Cardiac muscle cell (in vitro differentiated cells and primary cell): ENCODE measurements around the gene HHIPL2. TPM values are rescaled to one million over a fixed set of nuclear protein-coding genes. Genes with fewer than 3 reads are reported as not detected.

ENCODE experiments used
- DNase-seq, 2 donors: peaks; one replicate each; pipeline versions ENCODE4 v3.0.0 to v3.0.0-alpha.2; 2010 to 2017; ENCODE audit warnings: low read depth in 1 of 2, low spot score in 1 of 2
- H3K27ac ChIP-seq: fragments of 200-600 bp; sonication (generic); 2 replicates; pipeline ENCODE4 v1.5.1; 2016
- H3K27me3 ChIP-seq: fragments of 200-600 bp; sonication (generic); 2 replicates; pipeline ENCODE4 v1.6.0; 2016; ENCODE audit warnings: control low read depth
- H3K36me3 ChIP-seq: fragments of 200-600 bp; sonication (generic); 2 replicates; pipeline ENCODE4 v1.5.1; 2016; ENCODE audit warnings: control low read depth
- H3K4me1 ChIP-seq: fragments of 200-600 bp; sonication (generic); 2 replicates; pipeline ENCODE4 v1.8.1; 2017; ENCODE audit warnings: low read depth, mild to moderate bottlenecking, mixed run types
- H3K4me3 ChIP-seq: fragments of 200-600 bp; sonication (generic); 2 replicates; pipeline ENCODE4 v1.5.1; 2016; ENCODE audit warnings: mild to moderate bottlenecking
- H3K9me3 ChIP-seq: fragments of 200-600 bp; sonication (generic); 2 replicates; pipeline ENCODE4 v1.5.1; 2017; ENCODE audit warnings: low read depth, mild to moderate bottlenecking, control low read depth
- polyA plus RNA-seq: library from polyadenylated mRNA; unstranded; fragments of >200 nt; fragmentation: Nextera tagmentation; extraction: Ambion mirVana; gene quantifications from 2 replicates; pipeline ENCODE4 v1.2.1, GENCODE V29; 2016
- total RNA-seq: library from RNA; depleted of rRNA; stranded (reverse); fragments of >200 nt; gene quantifications from 2 replicates; pipeline ENCODE4 v1.2.3, GENCODE V29; 2016
- TF ChIP-seq, protein P1 (sequence below): IDR thresholded peaks from 2 replicates; pipeline ENCODE4 v1.5.1; 2012; ENCODE audit warnings: low read depth, mild to moderate bottlenecking, low read length

HHIPL2 gene
- 0.21 TPM in 1 of 2 replicates, not detected in the other for total RNA-seq
- polyA plus RNA-seq = 0.38 TPM in 1 of 2 replicates, not detected in the other

DNA sequence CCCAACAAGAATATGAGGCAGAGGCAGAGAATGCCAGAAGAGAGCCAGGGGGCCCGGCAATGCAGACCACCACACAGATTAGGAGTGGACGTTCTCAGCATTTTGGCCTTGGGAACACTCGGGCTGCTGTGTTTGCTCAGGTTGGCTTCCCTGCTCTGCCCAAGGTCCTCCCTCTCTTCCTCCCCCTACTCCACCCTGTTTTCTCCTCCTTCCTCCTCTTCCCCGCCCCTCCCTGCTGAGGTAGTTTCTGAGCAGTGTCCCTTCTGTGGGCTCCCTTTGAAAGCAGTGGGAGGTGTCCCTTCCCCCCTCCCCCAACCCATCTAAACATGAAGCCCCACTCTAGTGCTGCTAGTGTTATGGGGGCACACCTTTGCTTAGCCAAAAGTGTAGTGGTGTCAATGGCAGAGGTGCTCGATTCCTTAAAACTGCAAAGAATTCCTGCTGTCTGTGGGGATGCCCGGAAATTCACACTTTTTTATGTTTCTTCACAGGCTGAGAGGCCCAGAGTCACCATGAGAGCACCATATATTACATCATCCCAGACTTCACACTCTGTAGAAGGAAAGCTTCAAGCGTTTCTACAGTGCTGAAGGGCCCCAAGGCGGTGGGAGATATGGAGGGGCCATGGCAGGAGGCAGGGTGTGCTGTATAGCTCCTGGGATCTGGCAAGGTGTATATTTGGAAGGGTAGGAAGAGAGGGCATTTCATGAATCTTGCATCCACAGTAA, at the start of gene HHIPL2:
Gene HHIPL2, minus strand, starts transcription at position 161 of the 728 bp plus-strand sequence. Its CDS starts 60 bp downstream, at position 101.
- no peaks in the 10 kb centered on the region for H3K27me3 ChIP-seq
- H3K4me1 ChIP-seq = peaks cover 9% of the 10 kb centered on the region
- DNase-seq = peak in 1 of 2 donors; percentile 17
- H3K4me3 ChIP-seq = no peak within 1 kb of the TSS
- no peaks in the 10 kb centered on the region for H3K36me3 ChIP-seq
- H3K9me3 ChIP-seq = no peaks in the 10 kb centered on the region
- no peak within 1 kb of the TSS for H3K27ac ChIP-seq
- TF ChIP-seq, protein P1, sequence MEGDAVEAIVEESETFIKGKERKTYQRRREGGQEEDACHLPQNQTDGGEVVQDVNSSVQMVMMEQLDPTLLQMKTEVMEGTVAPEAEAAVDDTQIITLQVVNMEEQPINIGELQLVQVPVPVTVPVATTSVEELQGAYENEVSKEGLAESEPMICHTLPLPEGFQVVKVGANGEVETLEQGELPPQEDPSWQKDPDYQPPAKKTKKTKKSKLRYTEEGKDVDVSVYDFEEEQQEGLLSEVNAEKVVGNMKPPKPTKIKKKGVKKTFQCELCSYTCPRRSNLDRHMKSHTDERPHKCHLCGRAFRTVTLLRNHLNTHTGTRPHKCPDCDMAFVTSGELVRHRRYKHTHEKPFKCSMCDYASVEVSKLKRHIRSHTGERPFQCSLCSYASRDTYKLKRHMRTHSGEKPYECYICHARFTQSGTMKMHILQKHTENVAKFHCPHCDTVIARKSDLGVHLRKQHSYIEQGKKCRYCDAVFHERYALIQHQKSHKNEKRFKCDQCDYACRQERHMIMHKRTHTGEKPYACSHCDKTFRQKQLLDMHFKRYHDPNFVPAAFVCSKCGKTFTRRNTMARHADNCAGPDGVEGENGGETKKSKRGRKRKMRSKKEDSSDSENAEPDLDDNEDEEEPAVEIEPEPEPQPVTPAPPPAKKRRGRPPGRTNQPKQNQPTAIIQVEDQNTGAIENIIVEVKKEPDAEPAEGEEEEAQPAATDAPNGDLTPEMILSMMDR = no peak

DNA sequence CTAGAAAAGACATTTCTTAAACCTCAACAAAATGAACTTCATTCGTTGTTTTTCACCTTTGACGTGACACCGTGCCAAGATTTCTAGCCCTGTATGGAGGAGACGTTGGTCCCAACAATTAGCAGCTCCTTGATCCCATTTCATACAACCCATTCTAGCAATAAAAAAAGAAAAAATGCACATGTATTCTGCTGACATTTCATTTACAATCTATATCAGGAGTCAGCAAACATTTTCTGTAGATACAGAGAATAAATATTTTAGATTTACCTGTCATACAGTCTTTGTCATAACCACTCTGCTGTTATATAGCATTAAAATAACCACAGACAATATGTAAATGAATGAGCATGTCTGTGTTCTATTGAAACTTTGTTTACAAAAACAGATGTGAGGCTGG, 48.8 kb upstream of the HHIPL2 start:
- DNase-seq = no peak
- no peaks in the 10 kb centered on the region for H3K4me1 ChIP-seq
- H3K4me3 ChIP-seq = no peak overlapping the region
- no peaks in the 10 kb centered on the region for H3K9me3 ChIP-seq
- H3K36me3 ChIP-seq = no peaks in the 10 kb centered on the region
- peaks cover 16% of the 10 kb centered on the region for H3K27me3 ChIP-seq
- TF ChIP-seq, protein P1 = no peak
- H3K27ac ChIP-seq = no peak overlapping the region

DNA sequence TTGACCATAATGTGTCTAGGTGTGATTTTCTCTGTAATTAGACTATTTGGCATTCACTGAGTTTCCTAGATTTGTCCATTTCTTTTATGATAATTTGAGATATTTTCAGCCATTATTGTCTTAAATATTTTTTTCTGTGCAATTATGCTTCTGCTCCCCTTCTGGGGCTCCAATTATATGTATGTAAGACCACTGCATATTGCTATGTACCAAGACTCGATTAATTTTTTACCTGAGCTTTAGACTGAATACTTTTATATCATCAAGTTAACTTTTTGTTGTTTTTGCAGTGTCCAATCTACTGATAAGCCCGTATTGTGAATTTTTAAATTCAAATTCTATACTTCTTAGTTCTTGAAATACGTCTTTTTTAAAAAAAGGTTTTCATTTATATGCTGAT, 46.9 kb upstream of the HHIPL2 start:
- Histone ChIP-seq H3K27ac (no peak overlapping the region), H3K36me3 (no peaks in the 10 kb centered on the region), H3K4me3 (no peak overlapping the region), H3K9me3 (no peaks in the 10 kb centered on the region), H3K4me1 (peaks cover 6% of the 10 kb centered on the region), H3K27me3 (peaks cover 14% of the 10 kb centered on the region)
- TF ChIP-seq, protein P1 = no peak
- no peak for DNase-seq

DNA sequence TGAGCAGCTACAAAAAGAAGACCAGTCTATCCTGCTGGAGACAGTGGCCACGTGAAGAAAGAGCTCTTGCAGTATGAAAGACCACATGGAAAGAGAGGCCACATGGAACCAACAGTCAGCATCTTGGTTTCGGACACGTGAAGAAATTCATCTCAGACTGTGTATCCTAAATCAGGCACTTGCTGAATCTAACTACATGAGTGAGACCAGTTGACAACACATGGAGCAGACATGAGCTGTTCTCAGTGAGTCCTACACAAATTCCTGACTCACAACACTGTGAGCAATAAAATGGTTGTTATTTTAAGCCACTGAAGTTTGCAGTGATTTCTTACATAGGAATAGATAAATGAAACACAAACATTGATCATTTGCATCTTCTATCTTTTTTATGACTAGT, 44.3 kb upstream of the HHIPL2 start:
- Histone ChIP-seq H3K4me1 (peaks cover 10% of the 10 kb centered on the region), H3K27ac (no peak overlapping the region), H3K9me3 (no peaks in the 10 kb centered on the region), H3K4me3 (no peak overlapping the region), H3K36me3 (no peaks in the 10 kb centered on the region), H3K27me3 (no peaks in the 10 kb centered on the region)
- no peak for DNase-seq
- TF ChIP-seq, protein P1 = no peak

DNA sequence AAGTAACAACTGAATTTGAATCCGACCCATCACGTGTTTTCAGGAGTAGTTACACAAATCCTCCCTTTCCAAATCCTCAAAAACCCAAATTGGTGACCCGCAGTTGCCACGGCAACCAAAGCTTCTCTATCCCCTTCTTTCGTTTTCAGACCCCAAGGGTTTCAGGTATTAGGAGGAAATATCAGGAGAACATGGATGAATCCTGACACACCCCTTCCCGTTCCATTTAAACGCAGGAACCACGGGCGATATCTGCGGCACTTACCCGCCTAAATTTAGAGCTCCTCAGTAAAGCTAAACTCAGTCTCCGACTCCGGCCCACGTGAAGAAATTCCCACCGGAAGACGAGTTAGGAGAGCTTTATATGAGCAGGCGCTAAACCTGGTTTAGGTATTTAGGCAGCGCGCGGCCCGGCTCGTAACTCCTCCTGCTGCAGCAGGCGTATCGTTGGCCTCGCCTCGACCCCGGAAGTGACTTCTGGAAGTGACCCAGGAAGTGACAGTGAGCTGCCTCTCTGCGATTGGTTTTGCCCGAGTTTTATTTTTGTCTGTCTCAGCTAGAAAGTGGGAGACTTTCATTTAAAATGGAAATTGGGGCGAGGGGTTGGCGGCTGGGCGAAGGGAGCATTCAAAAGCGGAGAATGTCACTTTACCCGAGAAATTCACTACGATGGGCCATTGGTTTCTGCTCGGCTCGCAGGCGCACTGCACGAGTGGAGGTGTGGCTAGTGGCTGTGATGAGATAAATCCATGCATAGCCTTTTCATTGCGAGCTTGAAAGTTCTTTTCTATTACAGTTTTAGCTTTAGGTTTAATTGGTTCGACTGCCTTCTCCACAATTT, 41.8 kb upstream of the HHIPL2 start, which contains the start of gene TAF1A:
Gene TAF1A, minus strand, starts transcription at position 472 of the 841 bp plus-strand sequence.
- Histone ChIP-seq H3K27ac (peak within 1 kb of the TSS; percentile 87), H3K4me1 (peaks cover 10% of the 10 kb centered on the region), H3K36me3 (no peaks in the 10 kb centered on the region), H3K9me3 (no peaks in the 10 kb centered on the region), H3K4me3 (peak within 1 kb of the TSS; percentile 64), H3K27me3 (no peaks in the 10 kb centered on the region)
- DNase-seq = peak; percentile 86 to 93
- TF ChIP-seq, protein P1 = no peak
